ENCODE data around the gene FBXL5.

The FBXL5 gene

GRCh38 chr4:15654593-15655222, 449 bp downstream of the FBXL5 start:
- Histone ChIP-seq H3K4me3 (ENCODE audit: insufficient read length, low read depth) (peak overlapping the region; percentile 86), H3K4me1 (ENCODE audit: insufficient read depth, insufficient read length) (no peaks in the 10 kb centered on the region), H3K36me3 (ENCODE audit: insufficient read depth, insufficient read length, low read length) (peaks cover 19% of the 10 kb centered on the region), H3K9ac (ENCODE audit: insufficient read length, low read depth) (peak overlapping the region; percentile 99), H3K9me3 (ENCODE audit: insufficient read depth, low read length) (no peaks in the 10 kb centered on the region), H3K27me3 (ENCODE audit: insufficient read depth, insufficient read length) (no peaks in the 10 kb centered on the region)
- TF ChIP-seq SUZ12 (IDR thresholded peaks at IDR 0.05; ENCODE audit: extremely low read depth, insufficient read depth, insufficient read length) (no peak), ZNF274 (IDR thresholded peaks at IDR 0.05; ENCODE audit: low read depth, low read length) (no peak), YY1 (IDR thresholded peaks at IDR 0.05; ENCODE audit: insufficient read depth, insufficient read length) (no peak)
- DNase-seq (ENCODE audit: low read depth, low spot score), result no peak

GRCh38 chr4:15653864-15654592, 1.1 kb downstream of the FBXL5 start:
- no peak for DNase-seq (ENCODE audit: low read depth, low spot score)
- Histone ChIP-seq H3K9me3 (ENCODE audit: insufficient read depth, low read length) (no peaks in the 10 kb centered on the region), H3K27me3 (ENCODE audit: insufficient read depth, insufficient read length) (no peaks in the 10 kb centered on the region), H3K36me3 (ENCODE audit: insufficient read depth, insufficient read length, low read length) (peaks cover 14% of the 10 kb centered on the region), H3K9ac (ENCODE audit: insufficient read length, low read depth) (peak overlapping the region; percentile 99), H3K4me1 (ENCODE audit: insufficient read depth, insufficient read length) (no peaks in the 10 kb centered on the region), H3K4me3 (ENCODE audit: insufficient read length, low read depth) (peak overlapping the region; percentile 86)
- no peak for TF ChIP-seq ZNF274 (IDR thresholded peaks at IDR 0.05; ENCODE audit: low read depth, low read length)
- no peak for TF ChIP-seq SUZ12 (IDR thresholded peaks at IDR 0.05; ENCODE audit: extremely low read depth, insufficient read depth, insufficient read length)
- TF ChIP-seq YY1 (IDR thresholded peaks at IDR 0.05; ENCODE audit: insufficient read depth, insufficient read length), result no peak

DNA sequence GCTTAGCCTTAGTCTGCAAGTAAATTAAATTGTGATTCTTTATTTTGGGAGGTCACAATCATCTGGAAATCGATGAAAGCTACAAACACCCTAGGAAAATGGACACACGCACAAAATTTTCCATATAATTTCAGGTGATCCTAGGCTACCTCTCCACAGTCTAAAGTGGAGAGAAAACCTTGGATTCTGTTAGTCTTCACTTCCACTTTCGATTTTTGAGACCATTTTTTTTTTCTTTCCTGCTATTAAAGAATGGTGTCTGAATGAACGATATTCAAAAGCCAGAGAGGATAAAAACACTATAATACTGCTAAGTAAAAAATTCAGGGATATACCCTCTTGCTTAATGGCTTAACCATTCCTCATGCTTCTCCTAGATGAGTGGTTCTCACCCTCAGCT, 1.7 kb downstream of the FBXL5 start:
- Histone ChIP-seq H3K27me3 (ENCODE audit: insufficient read depth, insufficient read length) (no peaks in the 10 kb centered on the region), H3K9ac (ENCODE audit: insufficient read length, low read depth) (peak overlapping the region; percentile 99), H3K4me3 (ENCODE audit: insufficient read length, low read depth) (peak overlapping the region; percentile 86), H3K36me3 (ENCODE audit: insufficient read depth, insufficient read length, low read length) (peaks cover 14% of the 10 kb centered on the region), H3K9me3 (ENCODE audit: insufficient read depth, low read length) (no peaks in the 10 kb centered on the region), H3K4me1 (ENCODE audit: insufficient read depth, insufficient read length) (no peaks in the 10 kb centered on the region)
- no peak for TF ChIP-seq ZNF274 (IDR thresholded peaks at IDR 0.05; ENCODE audit: low read depth, low read length)
- no peak for TF ChIP-seq YY1 (IDR thresholded peaks at IDR 0.05; ENCODE audit: insufficient read depth, insufficient read length)
- TF ChIP-seq SUZ12 (IDR thresholded peaks at IDR 0.05; ENCODE audit: extremely low read depth, insufficient read depth, insufficient read length), result no peak
- no peak for DNase-seq (ENCODE audit: low read depth, low spot score)

DNA sequence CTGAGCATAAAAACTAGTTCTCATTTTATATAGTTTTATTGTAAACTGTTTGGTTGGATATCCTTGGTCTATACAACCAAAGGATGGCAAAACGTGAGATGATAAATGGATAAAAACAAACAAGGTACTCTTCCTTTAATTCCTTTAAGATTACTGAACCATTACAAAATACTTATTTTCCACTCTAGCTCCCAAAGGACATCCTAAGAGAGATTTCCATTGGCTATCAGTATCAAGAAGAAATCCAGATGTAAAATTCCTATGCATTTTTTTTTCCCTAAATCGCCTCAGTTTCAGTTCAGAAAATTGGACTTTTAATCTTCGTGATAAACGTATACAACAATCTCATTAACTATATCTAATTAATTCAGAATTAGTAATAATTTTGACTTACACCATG, 2.3 kb downstream of the FBXL5 start:
- Histone ChIP-seq H3K4me3 (ENCODE audit: insufficient read length, low read depth) (no peak overlapping the region), H3K27me3 (ENCODE audit: insufficient read depth, insufficient read length) (no peaks in the 10 kb centered on the region), H3K36me3 (ENCODE audit: insufficient read depth, insufficient read length, low read length) (peaks cover 9% of the 10 kb centered on the region), H3K9ac (ENCODE audit: insufficient read length, low read depth) (no peak overlapping the region), H3K4me1 (ENCODE audit: insufficient read depth, insufficient read length) (no peaks in the 10 kb centered on the region), H3K9me3 (ENCODE audit: insufficient read depth, low read length) (no peaks in the 10 kb centered on the region)
- no peak for DNase-seq (ENCODE audit: low read depth, low spot score)
- no peak for TF ChIP-seq SUZ12 (IDR thresholded peaks at IDR 0.05; ENCODE audit: extremely low read depth, insufficient read depth, insufficient read length)
- TF ChIP-seq YY1 (IDR thresholded peaks at IDR 0.05; ENCODE audit: insufficient read depth, insufficient read length), result no peak
- TF ChIP-seq ZNF274 (IDR thresholded peaks at IDR 0.05; ENCODE audit: low read depth, low read length), result no peak

DNA sequence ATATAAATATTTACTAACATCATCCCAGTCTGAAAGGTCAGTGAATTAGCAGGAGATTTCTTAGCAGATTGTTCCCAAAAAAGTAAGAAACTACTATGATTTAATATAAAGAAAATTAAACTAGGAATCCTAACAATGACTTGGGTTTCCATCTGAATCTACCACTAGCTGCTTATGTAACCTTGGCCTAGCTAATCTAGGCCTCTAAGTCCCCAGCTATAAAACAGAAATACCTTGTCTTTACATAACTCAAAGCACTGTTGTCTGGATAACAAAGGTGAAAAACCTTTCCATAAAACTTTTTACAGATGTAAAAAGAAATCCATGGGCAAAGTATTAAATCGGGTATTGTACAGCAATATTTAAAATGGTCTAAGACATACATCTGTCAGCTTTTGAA, 3.0 kb downstream of the FBXL5 start:
- Histone ChIP-seq H3K9ac (ENCODE audit: insufficient read length, low read depth) (no peak overlapping the region), H3K4me1 (ENCODE audit: insufficient read depth, insufficient read length) (no peaks in the 10 kb centered on the region), H3K4me3 (ENCODE audit: insufficient read length, low read depth) (no peak overlapping the region)

GRCh38 chr4:15651676-15652075, 3.5 kb downstream of the FBXL5 start:
- no peak for TF ChIP-seq SUZ12 (IDR thresholded peaks at IDR 0.05; ENCODE audit: extremely low read depth, insufficient read depth, insufficient read length)
- no peak for TF ChIP-seq ZNF274 (IDR thresholded peaks at IDR 0.05; ENCODE audit: low read depth, low read length)
- no peak for TF ChIP-seq YY1 (IDR thresholded peaks at IDR 0.05; ENCODE audit: insufficient read depth, insufficient read length)
- H3K4me1 ChIP-seq (ENCODE audit: insufficient read depth, insufficient read length), result no peaks in the 10 kb centered on the region
- H3K36me3 ChIP-seq (ENCODE audit: insufficient read depth, insufficient read length, low read length), result peaks cover 7% of the 10 kb centered on the region
- H3K9ac ChIP-seq (ENCODE audit: insufficient read length, low read depth), result no peak overlapping the region
- no peak overlapping the region for H3K4me3 ChIP-seq (ENCODE audit: insufficient read length, low read depth)
- DNase-seq (ENCODE audit: low read depth, low spot score), result no peak
- H3K9me3 ChIP-seq (ENCODE audit: insufficient read depth, low read length), result no peaks in the 10 kb centered on the region
- no peaks in the 10 kb centered on the region for H3K27me3 ChIP-seq (ENCODE audit: insufficient read depth, insufficient read length)

More for the DNA sequence above, 3.0 kb downstream of the FBXL5 start:
- TF ChIP-seq ZNF274 (IDR thresholded peaks at IDR 0.05; ENCODE audit: low read depth, low read length) (no peak), SUZ12 (IDR thresholded peaks at IDR 0.05; ENCODE audit: extremely low read depth, insufficient read depth, insufficient read length) (no peak), YY1 (IDR thresholded peaks at IDR 0.05; ENCODE audit: insufficient read depth, insufficient read length) (no peak)
- peaks cover 7% of the 10 kb centered on the region for H3K36me3 ChIP-seq (ENCODE audit: insufficient read depth, insufficient read length, low read length)
- H3K27me3 ChIP-seq (ENCODE audit: insufficient read depth, insufficient read length), result no peaks in the 10 kb centered on the region
- no peaks in the 10 kb centered on the region for H3K9me3 ChIP-seq (ENCODE audit: insufficient read depth, low read length)
- no peak for DNase-seq (ENCODE audit: low read depth, low spot score)

DNA sequence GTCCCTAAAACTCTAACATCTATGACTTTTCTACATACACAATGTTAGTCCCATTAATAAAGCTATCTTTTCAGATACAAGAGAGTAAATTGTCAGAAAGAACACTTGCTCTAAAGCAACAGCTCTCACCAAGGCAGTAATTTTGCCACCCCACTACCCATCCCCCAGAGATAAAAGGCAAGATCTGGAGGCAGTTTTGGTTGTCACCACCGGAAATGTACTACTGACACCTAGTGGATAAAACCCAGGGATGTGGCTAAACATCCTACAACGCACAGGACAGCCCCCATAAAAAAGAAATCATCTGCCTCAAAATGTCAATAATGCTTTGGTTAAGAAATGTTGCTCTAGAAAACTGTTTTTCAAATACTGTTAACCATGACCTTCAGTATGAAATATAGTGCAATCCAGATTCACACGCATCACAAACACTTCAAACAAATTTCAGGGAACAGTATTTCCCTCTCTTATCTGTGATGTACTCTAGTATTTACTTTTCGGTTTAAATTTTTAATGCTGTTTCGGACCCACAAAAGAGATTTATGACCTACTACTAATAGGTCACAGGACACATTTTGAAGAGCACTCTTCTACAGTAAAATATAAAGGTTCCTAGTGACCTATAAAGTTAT, 5.1 kb downstream of the FBXL5 start:
- no peak overlapping the region for H3K4me3 ChIP-seq (ENCODE audit: insufficient read length, low read depth)
- no peak overlapping the region for H3K9ac ChIP-seq (ENCODE audit: insufficient read length, low read depth)
- DNase-seq (ENCODE audit: low read depth, low spot score), result peak; percentile 43
- H3K36me3 ChIP-seq (ENCODE audit: insufficient read depth, insufficient read length, low read length), result peaks cover 7% of the 10 kb centered on the region
- H3K9me3 ChIP-seq (ENCODE audit: insufficient read depth, low read length), result no peaks in the 10 kb centered on the region
- H3K4me1 ChIP-seq (ENCODE audit: insufficient read depth, insufficient read length), result no peaks in the 10 kb centered on the region
- TF ChIP-seq ZNF274 (IDR thresholded peaks at IDR 0.05; ENCODE audit: low read depth, low read length) (no peak), YY1 (IDR thresholded peaks at IDR 0.05; ENCODE audit: insufficient read depth, insufficient read length) (no peak)
- no peaks in the 10 kb centered on the region for H3K27me3 ChIP-seq (ENCODE audit: insufficient read depth, insufficient read length)
